ENCODE measurements around the gene VRTN.

VRTN gene

GRCh38 chr14:74400031-74400685 lies 51.9 kb downstream of the VRTN start:
- DNase-seq: peak; percentile 45

- no peak for DNase-seq
Observed at GRCh38 chr14:74400919-74401503, 52.7 kb downstream of the VRTN start.

- peak; percentile 45 for DNase-seq
Observed at GRCh38 chr14:74401504-74402241, 53.4 kb downstream of the VRTN start.

- DNase-seq: no peak
Observed at GRCh38 chr14:74402401-74403251, 54.4 kb downstream of the VRTN start.

GRCh38 chr14:74403619-74404417 lies 55.5 kb downstream of the VRTN start:
- no peak for DNase-seq

GRCh38 chr14:74404435-74404834 lies 56.2 kb downstream of the VRTN start:
- no peak for DNase-seq

GRCh38 chr14:74405663-74406062 lies 57.4 kb downstream of the VRTN start:
- DNase-seq: no peak

- no peak for DNase-seq
Observed at GRCh38 chr14:74407021-74407800, 58.9 kb downstream of the VRTN start.

GRCh38 chr14:74407801-74408154 lies 59.5 kb downstream of the VRTN start:
- no peak for DNase-seq

GRCh38 chr14:74408870-74409269 lies 60.6 kb downstream of the VRTN start:
- DNase-seq: no peak

- no peak for DNase-seq
Observed at GRCh38 chr14:74409441-74409840, 61.2 kb downstream of the VRTN start.
